Gastroesophageal sphincter (tissue), 3 donors: ENCODE results near the gene C1orf115.

Experiments
- CTCF ChIP-seq, 4 experiments: fragments of 200-600 bp in 2 of 4; fragments of 450-650 bp in 2 of 4; sonication (generic) in 1 of 4; IDR thresholded peaks; one replicate each; pipeline ENCODE4 v1.5.1; 2017 to 2019; ENCODE audit warnings: antibody characterized with exemption in 4 of 4, mild to moderate bottlenecking in 2 of 4, moderate library complexity in 2 of 4
- POLR2A ChIP-seq, 2 donors: fragments of 450-650 bp; IDR thresholded peaks; one replicate each; pipeline ENCODE4 v1.6.1; 2017; ENCODE audit warnings: antibody characterized with exemption in 2 of 2, mild to moderate bottlenecking in 2 of 2, moderate library complexity in 1 of 2
- POLR2AphosphoS5 ChIP-seq: sonication (generic); formaldehyde crosslinking; IDR thresholded peaks from one replicate; pipeline ENCODE4 v1.6.1; 2017; ENCODE audit warnings: antibody characterized with exemption

GRCh38 chr1:220727519-220727918 lies 37.4 kb downstream of the C1orf115 start:
- TF ChIP-seq POLR2A (IDR thresholded peaks at IDR 0.05) (no peak), POLR2AphosphoS5 (no peak), CTCF (IDR thresholded peaks at IDR 0.05) (no peak)
